ENCODE results near the gene MUC21.

MUC21 gene

DNA sequence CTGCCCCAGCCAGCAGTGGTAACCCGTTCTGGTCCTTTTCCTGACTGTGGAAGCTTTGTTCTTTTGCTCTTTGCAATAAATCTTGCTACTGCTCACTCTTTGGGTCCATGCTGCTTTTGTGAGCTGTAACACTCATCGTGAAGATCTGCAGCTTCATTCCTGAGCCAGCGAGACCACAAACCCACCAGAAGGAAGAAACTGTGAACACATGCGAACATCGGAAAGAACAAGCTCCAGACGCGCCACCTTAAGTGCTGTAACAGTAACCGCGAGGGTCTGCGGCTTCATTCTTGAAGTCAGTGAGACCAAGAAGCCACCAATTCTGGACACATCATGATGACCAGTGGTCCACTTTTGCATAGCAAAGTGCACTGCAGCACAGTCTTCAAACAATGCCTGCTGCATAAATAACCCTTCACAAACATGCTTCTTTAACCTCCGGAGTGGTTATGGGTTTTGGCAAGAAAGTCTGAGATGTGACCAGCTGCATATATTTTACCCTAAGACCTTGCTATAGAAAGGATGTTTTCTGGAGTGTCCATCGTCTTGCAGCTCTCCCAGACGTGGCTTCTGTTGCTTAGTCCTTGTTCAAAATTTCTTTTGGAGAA lies 17.9 kb downstream of the MUC21 start:
- Histone ChIP-seq H3K9me3 (replicated peaks in 1 of 11) (peaks cover 0 to 11% (median 0%) of the 10 kb centered on the region in 11 experiments; a peak in 5 of 22 replicates), H3K27me3 (no peaks in the 10 kb centered on the region), H3K4me3 (no peak overlapping the region), H3K4me2 (no peak overlapping the region), H4K20me1 (no peaks in the 10 kb centered on the region), H3K9ac (no peak overlapping the region), H3K36me3 (no peaks in the 10 kb centered on the region), H3K27ac (no peak overlapping the region), H3K4me1 (peaks cover 7 to 18% (median 13%) of the 10 kb centered on the region in 10 experiments; a peak in 19 of 20 replicates)
- TF ChIP-seq Cebpa-rat (IDR thresholded peaks at IDR 0.05): no peak

DNA sequence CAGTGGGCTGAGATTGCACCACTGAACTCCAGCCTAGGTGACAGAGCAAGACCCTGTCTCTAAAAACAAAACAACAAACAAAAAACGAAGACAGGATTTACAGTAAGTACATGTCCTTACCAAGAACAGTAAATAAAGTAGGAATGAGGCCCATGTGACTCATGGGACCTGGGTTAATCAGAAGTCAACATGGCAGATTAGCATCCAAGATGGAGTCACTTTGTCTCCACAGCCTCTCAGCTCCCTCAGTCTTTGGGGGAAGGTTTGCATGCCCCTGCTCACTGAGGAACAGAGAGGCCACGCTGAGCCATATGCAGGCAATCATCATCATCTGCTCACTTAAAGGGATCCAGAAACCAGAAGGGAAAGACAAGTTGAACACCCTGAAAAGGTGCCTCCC lies 19.0 kb downstream of the MUC21 start:
- Histone ChIP-seq H3K9ac (no peak overlapping the region), H4K20me1 (no peaks in the 10 kb centered on the region), H3K4me1 (peaks cover 7 to 18% (median 13%) of the 10 kb centered on the region in 10 experiments; a peak in 19 of 20 replicates), H3K9me3 (replicated peaks in 1 of 11) (peaks cover 0 to 11% (median 0%) of the 10 kb centered on the region in 11 experiments; a peak in 5 of 22 replicates), H3K36me3 (no peaks in the 10 kb centered on the region), H3K4me3 (no peak overlapping the region), H3K27me3 (no peaks in the 10 kb centered on the region), H3K27ac (no peak overlapping the region), H3K4me2 (no peak overlapping the region)
- TF ChIP-seq Cebpa-rat (IDR thresholded peaks at IDR 0.05): no peak

DNA sequence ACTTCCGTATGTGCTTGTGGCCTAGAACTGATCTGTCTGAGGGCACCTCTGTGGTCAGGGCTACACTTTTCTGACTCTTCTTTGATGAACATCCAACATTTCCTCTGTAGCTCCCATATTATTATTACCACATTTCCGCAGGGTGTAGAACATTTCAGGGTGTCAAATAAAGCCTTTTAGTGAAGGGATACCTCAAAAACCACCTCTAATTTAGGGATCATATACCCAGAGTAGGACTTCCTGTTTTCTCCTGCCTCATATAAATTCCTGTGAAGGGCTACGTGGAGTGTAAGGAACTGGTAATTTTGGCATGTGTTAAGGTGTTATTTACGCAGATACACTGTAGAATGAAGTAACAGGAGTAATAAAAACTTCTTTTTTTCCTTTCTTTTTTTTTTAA lies 21.3 kb downstream of the MUC21 start:
- no peaks in the 10 kb centered on the region for H3K36me3 ChIP-seq
- H3K4me2 ChIP-seq: peak overlapping the region; percentile 1 to 48 (median 23); a peak in 14 of 22 replicates
- no peak for TF ChIP-seq Cebpa-rat (IDR thresholded peaks at IDR 0.05)
- H3K27me3 ChIP-seq: no peaks in the 10 kb centered on the region
- peaks cover 7 to 19% (median 13%) of the 10 kb centered on the region in 10 experiments; a peak in 19 of 20 replicates for H3K4me1 ChIP-seq
- no peak overlapping the region for H3K27ac ChIP-seq
- H3K9me3 ChIP-seq (replicated peaks in 1 of 11): peaks cover 0 to 7% (median 0%) of the 10 kb centered on the region in 11 experiments; a peak in 5 of 22 replicates
- no peak overlapping the region for H3K4me3 ChIP-seq
- no peaks in the 10 kb centered on the region for H4K20me1 ChIP-seq
- H3K9ac ChIP-seq: no peak overlapping the region

GRCh38 chr6:31005249-31006020 lies 21.9 kb downstream of the MUC21 start:
- Histone ChIP-seq H3K36me3 (no peaks in the 10 kb centered on the region), H3K9me3 (replicated peaks in 1 of 11) (peaks cover 0 to under 1% (median 0%) of the 10 kb centered on the region in 11 experiments; a peak in 2 of 22 replicates), H3K4me2 (peak overlapping the region in 9 of 11 experiments; percentile 2 to 48 (median 32); a peak in 5 of 22 replicates), H3K27me3 (no peaks in the 10 kb centered on the region), H4K20me1 (no peaks in the 10 kb centered on the region), H3K27ac (no peak overlapping the region), H3K4me3 (no peak overlapping the region), H3K4me1 (peaks cover 7 to 26% (median 13%) of the 10 kb centered on the region in 10 experiments; a peak in 19 of 20 replicates), H3K9ac (no peak overlapping the region)
- no peak for TF ChIP-seq Cebpa-rat (IDR thresholded peaks at IDR 0.05)

DNA sequence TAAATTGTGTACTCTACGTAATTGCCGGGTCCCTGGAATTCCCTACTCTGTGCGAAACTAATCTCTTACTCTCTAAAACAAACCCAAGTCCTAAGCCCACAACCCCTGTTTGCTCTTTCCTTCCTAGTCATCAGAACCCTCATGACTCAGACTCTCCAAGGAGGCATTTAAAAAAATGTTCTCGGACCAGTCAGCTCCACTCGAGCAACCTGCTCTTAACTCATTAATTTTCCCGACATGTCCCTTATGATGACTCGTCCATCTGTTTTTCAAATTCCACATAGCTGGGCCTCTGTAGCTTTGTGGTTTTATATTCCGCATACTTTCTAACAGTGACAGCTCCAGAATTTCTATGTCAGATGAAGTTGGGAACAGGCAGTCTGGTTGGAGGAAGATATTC lies 24.2 kb downstream of the MUC21 start:
- Histone ChIP-seq H4K20me1 (no peaks in the 10 kb centered on the region), H3K9me3 (replicated peaks in 1 of 11) (no peaks in the 10 kb centered on the region; a peak in 1 of 22 replicates), H3K27me3 (no peaks in the 10 kb centered on the region), H3K4me2 (no peak overlapping the region), H3K36me3 (no peaks in the 10 kb centered on the region), H3K9ac (no peak overlapping the region), H3K27ac (no peak overlapping the region), H3K4me1 (peaks cover 7 to 32% (median 13%) of the 10 kb centered on the region in 10 experiments; a peak in 19 of 20 replicates), H3K4me3 (no peak overlapping the region)
- no peak for TF ChIP-seq Cebpa-rat (IDR thresholded peaks at IDR 0.05)

DNA sequence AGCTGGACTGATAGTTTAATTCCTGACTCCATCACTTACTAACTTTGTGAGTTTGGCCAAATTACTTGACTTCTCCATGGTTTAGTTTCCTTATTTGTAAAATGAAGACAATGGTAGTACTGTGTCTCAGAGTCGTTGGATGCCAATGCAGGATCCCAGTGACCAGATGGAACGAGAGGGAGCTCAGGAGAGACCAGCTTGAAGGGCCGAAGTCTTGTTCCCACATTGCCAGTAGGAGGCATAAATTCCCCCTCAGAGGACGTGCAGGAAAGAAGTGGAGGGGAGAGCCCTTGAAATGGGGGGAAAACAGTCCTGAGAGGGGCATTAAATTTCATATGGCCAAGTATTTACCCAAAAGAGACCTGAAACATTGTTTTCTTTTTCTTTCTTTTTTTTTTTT lies 24.6 kb downstream of the MUC21 start:
- no peaks in the 10 kb centered on the region for H3K27me3 ChIP-seq
- no peak for TF ChIP-seq Cebpa-rat (IDR thresholded peaks at IDR 0.05)
- H3K27ac ChIP-seq: no peak overlapping the region
- H3K4me3 ChIP-seq: no peak overlapping the region
- H3K9ac ChIP-seq: no peak overlapping the region
- peaks cover 7 to 32% (median 13%) of the 10 kb centered on the region in 10 experiments; a peak in 19 of 20 replicates for H3K4me1 ChIP-seq
- H3K36me3 ChIP-seq: no peaks in the 10 kb centered on the region
- no peak overlapping the region for H3K4me2 ChIP-seq
- no peaks in the 10 kb centered on the region; a peak in 1 of 22 replicates for H3K9me3 ChIP-seq (replicated peaks in 1 of 11)
- no peaks in the 10 kb centered on the region for H4K20me1 ChIP-seq

DNA sequence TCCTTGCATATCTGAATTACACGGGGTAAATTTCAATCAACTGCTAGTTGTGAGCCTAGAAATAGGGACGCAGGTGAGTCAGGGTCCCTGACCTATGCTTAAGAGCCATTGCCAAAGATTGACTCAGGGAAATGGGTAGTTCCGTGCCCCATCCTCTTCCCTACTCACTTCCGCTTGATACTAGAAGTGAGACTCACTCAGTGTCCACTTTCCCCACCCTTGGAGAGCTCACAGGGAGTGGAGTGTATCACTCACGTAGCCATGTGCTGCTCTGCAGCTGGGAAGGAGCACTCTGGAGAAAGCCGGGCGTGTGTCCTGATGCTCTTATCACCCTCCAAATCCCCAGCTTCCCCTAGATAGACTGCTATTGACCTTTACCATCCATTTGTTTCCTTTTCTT lies 26.2 kb downstream of the MUC21 start:
- no peaks in the 10 kb centered on the region for H3K27me3 ChIP-seq
- TF ChIP-seq Cebpa-rat (IDR thresholded peaks at IDR 0.05): no peak
- peak overlapping the region in 3 of 11 experiments; percentile 67 to 75 (median 71); a peak in 6 of 22 replicates for H3K4me2 ChIP-seq
- peaks cover 1 to 25% (median 7%) of the 10 kb centered on the region in 10 experiments; a peak in 17 of 20 replicates for H3K4me1 ChIP-seq
- peak overlapping the region in 1 of 11 experiments; percentile 44; a peak in 2 of 22 replicates for H3K27ac ChIP-seq
- no peak overlapping the region for H3K4me3 ChIP-seq
- peaks cover 4 to 11% (median 6%) of the 10 kb centered on the region in 11 experiments; a peak in 20 of 22 replicates for H3K9me3 ChIP-seq (replicated peaks in 1 of 11)
- no peaks in the 10 kb centered on the region for H4K20me1 ChIP-seq
- no peak overlapping the region; a peak in 1 of 22 replicates for H3K9ac ChIP-seq
- H3K36me3 ChIP-seq: no peaks in the 10 kb centered on the region

DNA sequence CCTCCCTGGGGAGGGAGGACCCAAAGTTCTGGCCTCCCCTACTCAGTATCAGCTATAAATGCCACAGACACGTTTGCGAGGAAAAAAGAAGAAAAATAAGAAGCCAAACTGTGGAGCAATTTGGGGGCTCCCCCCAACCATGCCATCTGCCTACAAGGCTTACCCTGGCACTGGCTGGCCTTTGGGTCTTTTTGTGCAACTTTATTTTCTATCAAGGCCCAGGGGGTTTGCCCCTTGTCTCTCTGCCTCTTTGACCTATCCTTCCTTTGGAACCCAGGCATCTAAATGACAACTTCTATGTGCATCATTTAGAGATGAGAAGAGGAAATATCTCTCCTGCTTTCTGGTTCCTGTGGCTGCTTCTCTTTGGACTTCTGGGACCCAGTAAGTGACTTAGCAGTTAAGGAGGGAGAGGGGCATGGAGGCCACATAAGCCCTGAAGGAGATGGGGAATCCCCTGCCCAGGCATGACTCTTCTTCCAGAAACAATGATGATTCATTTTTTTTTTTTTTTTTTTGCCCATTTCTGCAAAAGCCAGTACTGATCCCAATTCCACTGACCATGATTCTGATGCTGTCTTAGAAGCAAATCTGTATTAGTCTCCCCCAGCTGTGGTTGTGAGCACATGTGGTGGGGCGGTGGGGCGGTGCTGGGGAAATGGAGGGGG lies 27.0 kb downstream of the MUC21 start, which contains the start of gene MUC22:
MUC22 (plus strand) TSS at position 82 of the 668 bp plus-strand sequence; CDS start at position 315, 233 bp downstream.
- no peak within 1 kb of the TSS; a peak in 1 of 22 replicates for H3K9ac ChIP-seq
- peak within 1 kb of the TSS in 4 of 11 experiments; percentile 1 to 75 (median 69); a peak in 6 of 22 replicates for H3K4me2 ChIP-seq
- no peaks in the 10 kb centered on the region for H4K20me1 ChIP-seq

More for the DNA sequence above, 27.0 kb downstream of the MUC21 start, which contains the start of gene MUC22:
- Histone ChIP-seq H3K4me1 (peaks cover 0 to 18% (median 0%) of the 10 kb centered on the region in 10 experiments; a peak in 8 of 20 replicates), H3K9me3 (replicated peaks in 1 of 11) (peaks cover 12 to 19% (median 14%) of the 10 kb centered on the region in 11 experiments), H3K27me3 (no peaks in the 10 kb centered on the region), H3K4me3 (no peak within 1 kb of the TSS), H3K36me3 (no peaks in the 10 kb centered on the region), H3K27ac (peak within 1 kb of the TSS in 3 of 11 experiments; percentile 8 to 44 (median 27); a peak in 4 of 22 replicates)
- no peak for TF ChIP-seq Cebpa-rat (IDR thresholded peaks at IDR 0.05)
